GM12892 (cell line): ENCODE results near the gene GALNT10.

Experiments
- POLR2A ChIP-seq: IDR thresholded peaks from 2 replicates; pipeline ENCODE4 v1.6.1; 2011; ENCODE audit warnings: low read depth, low read length, control low read depth
- POLR2AphosphoS5 ChIP-seq: IDR thresholded peaks from 2 replicates; pipeline ENCODE4 v1.6.1; 2011; ENCODE audit warnings: low read depth, low read length, control low read depth
- TAF1 ChIP-seq: IDR thresholded peaks from 2 replicates; pipeline ENCODE4 v1.6.1; 2011; ENCODE audit warnings: low read depth, mild to moderate bottlenecking, control low read depth, low read length, borderline replicate concordance

DNA sequence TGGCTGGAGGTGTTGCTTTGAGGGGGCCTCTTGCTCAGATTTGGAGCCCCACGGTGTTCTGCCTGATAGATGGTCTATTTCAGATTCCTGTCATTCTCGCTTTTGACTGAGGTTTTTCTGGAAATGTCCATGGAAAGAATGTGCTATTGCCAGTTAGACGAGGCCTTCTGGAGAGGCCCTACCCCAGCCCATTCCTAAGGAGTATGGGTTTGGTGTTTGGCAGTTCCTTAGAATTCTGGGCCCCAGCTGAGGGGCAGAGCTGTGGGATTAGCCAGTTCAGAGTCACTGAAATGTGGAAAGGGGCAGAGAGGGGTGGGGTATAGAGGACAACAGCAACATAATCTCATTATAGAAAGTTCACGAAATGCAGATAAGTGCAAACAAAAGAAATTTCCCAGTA lies 50.5 kb downstream of the GALNT10 start:
- TF ChIP-seq POLR2A (no peak), TAF1 (no peak), POLR2AphosphoS5 (no peak)
